HepG2 (cell line): ENCODE measurements around the gene METTL1. TPM values are rescaled to one million over a fixed set of nuclear protein-coding genes. Genes with fewer than 3 reads are reported as not detected.

ENCODE experiments used
- CREM ChIP-seq, 2 experiments: sonication (generic) in 1 of 2; formaldehyde crosslinking in 1 of 2; IDR thresholded peaks; 2 replicates each; pipeline versions ENCODE4 v1.4.0 to v1.6.1; 2016 to 2020; ENCODE audit warnings: antibody characterized with exemption in 1 of 2, mild to moderate bottlenecking in 1 of 2, missing genetic modification reagents in 1 of 2
- HDAC6 ChIP-seq: fragments of 200-600 bp; sonication (generic); IDR thresholded peaks from 2 replicates; pipeline ENCODE4 v1.7.0; 2017; ENCODE audit warnings: mild to moderate bottlenecking, antibody characterized with exemption, low read length, low read depth
- SAFB2 ChIP-seq: sonication (generic); formaldehyde crosslinking; IDR thresholded peaks from 2 replicates; pipeline ENCODE4 v1.5.1; 2020; ENCODE audit warnings: missing genetic modification reagents, low read depth, mild to moderate bottlenecking, borderline replicate concordance
- SMAD1 ChIP-seq: sonication (generic); formaldehyde crosslinking; IDR thresholded peaks from 2 replicates; pipeline ENCODE4 v1.4.0; 2020; ENCODE audit warnings: missing genetic modification reagents, low read depth, mild to moderate bottlenecking, borderline replicate concordance
- STAG1 ChIP-seq: sonication (generic); formaldehyde crosslinking; IDR thresholded peaks from 2 replicates; pipeline ENCODE4 v1.4.0; 2020; ENCODE audit warnings: missing genetic modification reagents
- TARDBP ChIP-seq: sonication (generic); formaldehyde crosslinking; IDR thresholded peaks from 2 replicates; pipeline ENCODE4 v1.8.0; 2022; ENCODE audit warnings: mild to moderate bottlenecking, missing genetic modification reagents
- U2AF1 ChIP-seq: fragments of 200-400 bp; formaldehyde crosslinking; optimal IDR thresholded peaks from 2 replicates; pipeline ENCODE3; 2017; ENCODE audit warnings: mild to moderate bottlenecking, low read depth, low read length
- XRCC5 ChIP-seq: fragments of 200-400 bp; formaldehyde crosslinking; optimal IDR thresholded peaks from 2 replicates; pipeline ENCODE3; 2017; ENCODE audit warnings: mild to moderate bottlenecking, low read length
- ZMAT3 ChIP-seq: sonication (generic); formaldehyde crosslinking; conservative IDR thresholded peaks from 2 replicates; pipeline ENCODE4 v1.7.0; 2021; ENCODE audit warnings: missing genetic modification reagents
- ZNF160 ChIP-seq: sonication (generic); formaldehyde crosslinking; IDR thresholded peaks from 2 replicates; pipeline ENCODE4 v1.8.0; 2022; ENCODE audit warnings: mild to moderate bottlenecking, inconsistent platforms, missing genetic modification reagents
- ZNF510 ChIP-seq: sonication (generic); formaldehyde crosslinking; IDR thresholded peaks from 2 replicates; pipeline ENCODE4 v1.4.0; 2020; ENCODE audit warnings: low read depth, mild to moderate bottlenecking, missing genetic modification reagents
- ZNF619 ChIP-seq: sonication (generic); formaldehyde crosslinking; IDR thresholded peaks from 2 replicates; pipeline ENCODE4 v1.4.0; 2020; ENCODE audit warnings: mild to moderate bottlenecking, missing genetic modification reagents
- ZNF775 ChIP-seq: sonication (generic); formaldehyde crosslinking; IDR thresholded peaks from 2 replicates; pipeline ENCODE4 v1.4.0; 2020; ENCODE audit warnings: missing genetic modification reagents, mild to moderate bottlenecking, moderate library complexity, borderline replicate concordance
- polyA plus RNA-seq, 8 experiments: library from polyadenylated mRNA; depleted of rRNA in 3 of 8; stranded (reverse) in 7 of 8; unstranded in 1 of 8; fragments of >200 nt; fragmentation: Illumina TruSeq in 4 of 8; extraction: Trizol in 4 of 8; gene quantifications; 2 replicates each; pipeline versions ENCODE4 v1.2.1 to v1.2.3, GENCODE V29; 2011 to 2016; ENCODE audit warnings: low read depth in 4 of 8, missing spikeins in 1 of 8, mixed read lengths in 1 of 8; ENCODE audit not compliant: insufficient read depth in 1 of 8
- total RNA-seq, 5 experiments: library from RNA; depleted of rRNA; stranded (reverse); fragments of >200 nt; fragmentation: Illumina TruSeq; extraction: Trizol; gene quantifications; 2 replicates each; pipeline ENCODE4 v1.2.3, GENCODE V29; 2016; ENCODE audit warnings: low read depth in 1 of 5
- TF ChIP-seq, protein P1 (sequence below): IDR thresholded peaks from 2 replicates; pipeline ENCODE4 v1.6.1; 2018; ENCODE audit warnings: missing genetic modification reagents
- TF ChIP-seq, protein P2 (sequence below): sonication (generic); formaldehyde crosslinking; IDR thresholded peaks from 2 replicates; pipeline ENCODE4 v1.8.0; 2022; ENCODE audit warnings: missing genetic modification reagents, mild to moderate bottlenecking, inconsistent platforms, borderline replicate concordance
- TF ChIP-seq, protein P3 (sequence below): sonication (generic); formaldehyde crosslinking; IDR thresholded peaks from 2 replicates; pipeline ENCODE4 v1.4.0; 2020; ENCODE audit warnings: missing genetic modification reagents
- TF ChIP-seq, protein P4 (sequence below): IDR thresholded peaks from 2 replicates; pipeline ENCODE4 v1.4.0; 2020; ENCODE audit warnings: mild to moderate bottlenecking, missing genetic modification reagents
- TF ChIP-seq, protein P5 (sequence below): sonication (generic); formaldehyde crosslinking; IDR thresholded peaks from 2 replicates; pipeline ENCODE4 v1.9.0; 2022; ENCODE audit warnings: missing genetic modification reagents, mild to moderate bottlenecking, borderline replicate concordance

The METTL1 gene
- total and polyA plus RNA-seq, 2 of the 13 experiments (the other 11 are each of a cell fraction or from before 2014, with no cell fraction given): 34.7 to 36.9 TPM

DNA sequence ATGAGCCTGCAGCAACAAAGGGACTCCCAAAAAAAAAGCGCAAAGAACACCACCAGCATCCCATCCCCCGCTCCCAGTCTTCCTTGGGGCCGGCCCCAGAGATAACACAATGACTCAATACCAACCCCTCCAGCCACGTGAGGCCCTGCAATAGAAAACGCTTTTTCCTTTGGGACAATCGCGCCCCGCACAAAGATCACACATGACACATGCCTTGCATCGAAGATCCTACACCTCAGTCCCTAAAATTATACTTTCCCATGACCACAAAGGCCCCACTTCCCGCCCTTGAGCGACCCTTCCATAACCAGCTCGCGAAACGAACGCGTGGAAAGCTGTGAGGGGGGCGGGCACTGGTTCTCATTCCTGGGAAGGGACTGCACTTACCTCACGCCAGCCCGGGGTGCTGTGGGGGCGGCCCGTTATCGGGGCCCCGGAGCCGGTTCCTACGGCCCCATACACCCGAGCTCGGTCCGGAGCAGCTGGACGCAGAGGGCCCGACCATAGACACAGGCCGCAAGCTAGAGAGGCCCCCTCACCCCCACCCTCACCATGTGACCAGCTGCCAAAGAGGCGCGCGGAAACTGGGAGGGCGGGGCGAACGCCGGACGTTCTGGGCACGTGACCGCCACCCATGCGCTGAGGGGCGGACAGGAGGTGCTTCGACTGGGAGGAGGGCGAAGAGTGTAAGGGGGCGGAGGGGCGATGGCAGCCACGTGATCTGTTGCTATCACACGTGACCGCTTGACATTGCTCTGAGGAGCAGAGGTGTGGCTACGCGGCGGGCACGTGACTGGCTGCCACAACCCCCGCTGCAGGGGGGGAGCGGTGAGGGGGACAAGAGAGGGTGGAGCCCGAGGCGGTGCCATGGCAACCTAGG is 19.9 kb downstream of the METTL1 start, which contains the start of gene CDK4 (continued):
- TF ChIP-seq ZNF619 (CRISPR knock-in tag): peak; percentile 48; the same call in 1 of the 2 replicates
- TF ChIP-seq U2AF1: peak; percentile 44
- TF ChIP-seq, protein P1, sequence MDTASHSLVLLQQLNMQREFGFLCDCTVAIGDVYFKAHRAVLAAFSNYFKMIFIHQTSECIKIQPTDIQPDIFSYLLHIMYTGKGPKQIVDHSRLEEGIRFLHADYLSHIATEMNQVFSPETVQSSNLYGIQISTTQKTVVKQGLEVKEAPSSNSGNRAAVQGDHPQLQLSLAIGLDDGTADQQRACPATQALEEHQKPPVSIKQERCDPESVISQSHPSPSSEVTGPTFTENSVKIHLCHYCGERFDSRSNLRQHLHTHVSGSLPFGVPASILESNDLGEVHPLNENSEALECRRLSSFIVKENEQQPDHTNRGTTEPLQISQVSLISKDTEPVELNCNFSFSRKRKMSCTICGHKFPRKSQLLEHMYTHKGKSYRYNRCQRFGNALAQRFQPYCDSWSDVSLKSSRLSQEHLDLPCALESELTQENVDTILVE (CRISPR knock-in tag): peak; percentile 94
- peak; percentile 93 for TF ChIP-seq TARDBP (CRISPR knock-in tag)
- TF ChIP-seq ZMAT3 (CRISPR knock-in tag): peak; percentile 93
- TF ChIP-seq CREM (IDR thresholded peaks at IDR 0.05): peak; percentile 70
- no peak for TF ChIP-seq CREM (CRISPR knock-in tag; IDR thresholded peaks at IDR 0.05)
- peak; percentile 9; the same call in 1 of the 2 replicates for TF ChIP-seq ZNF160 (CRISPR knock-in tag)
- TF ChIP-seq, protein P2, sequence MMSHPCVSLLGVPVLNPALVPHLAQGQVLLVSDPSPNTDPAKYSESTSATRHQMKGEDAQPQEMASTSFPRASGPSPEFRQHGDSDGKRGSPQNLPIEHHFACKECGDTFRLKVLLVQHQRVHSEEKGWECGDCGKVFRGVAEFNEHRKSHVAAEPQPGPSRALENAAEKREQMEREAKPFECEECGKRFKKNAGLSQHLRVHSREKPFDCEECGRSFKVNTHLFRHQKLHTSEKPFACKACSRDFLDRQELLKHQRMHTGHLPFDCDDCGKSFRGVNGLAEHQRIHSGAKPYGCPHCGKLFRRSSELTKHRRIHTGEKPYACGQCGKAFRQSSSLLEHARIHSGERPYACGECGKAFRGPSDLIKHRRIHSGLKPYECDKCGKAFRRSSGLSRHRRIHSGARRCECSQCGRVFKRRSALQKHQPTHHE (CRISPR knock-in tag): peak; percentile 11; the same call in 1 of the 2 replicates
- TF ChIP-seq SMAD1 (CRISPR knock-in tag): 0 out of 2 replicates have a peak, but pooled peaks have one; percentile 61
- TF ChIP-seq ZNF775 (CRISPR knock-in tag): peak; percentile 71; the same call in 1 of the 2 replicates
- peak; percentile 82 for TF ChIP-seq XRCC5
- peak; percentile 89; the same call in 1 of the 2 replicates for TF ChIP-seq SAFB2
- TF ChIP-seq STAG1 (CRISPR knock-in tag): no peak
- 0 out of 2 replicates have a peak, but pooled peaks have one; percentile 59 for TF ChIP-seq ZNF510 (CRISPR knock-in tag)
- TF ChIP-seq, protein P3, sequence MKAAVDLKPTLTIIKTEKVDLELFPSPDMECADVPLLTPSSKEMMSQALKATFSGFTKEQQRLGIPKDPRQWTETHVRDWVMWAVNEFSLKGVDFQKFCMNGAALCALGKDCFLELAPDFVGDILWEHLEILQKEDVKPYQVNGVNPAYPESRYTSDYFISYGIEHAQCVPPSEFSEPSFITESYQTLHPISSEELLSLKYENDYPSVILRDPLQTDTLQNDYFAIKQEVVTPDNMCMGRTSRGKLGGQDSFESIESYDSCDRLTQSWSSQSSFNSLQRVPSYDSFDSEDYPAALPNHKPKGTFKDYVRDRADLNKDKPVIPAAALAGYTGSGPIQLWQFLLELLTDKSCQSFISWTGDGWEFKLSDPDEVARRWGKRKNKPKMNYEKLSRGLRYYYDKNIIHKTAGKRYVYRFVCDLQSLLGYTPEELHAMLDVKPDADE (CRISPR knock-in tag): no peak
- TF ChIP-seq, protein P4, sequence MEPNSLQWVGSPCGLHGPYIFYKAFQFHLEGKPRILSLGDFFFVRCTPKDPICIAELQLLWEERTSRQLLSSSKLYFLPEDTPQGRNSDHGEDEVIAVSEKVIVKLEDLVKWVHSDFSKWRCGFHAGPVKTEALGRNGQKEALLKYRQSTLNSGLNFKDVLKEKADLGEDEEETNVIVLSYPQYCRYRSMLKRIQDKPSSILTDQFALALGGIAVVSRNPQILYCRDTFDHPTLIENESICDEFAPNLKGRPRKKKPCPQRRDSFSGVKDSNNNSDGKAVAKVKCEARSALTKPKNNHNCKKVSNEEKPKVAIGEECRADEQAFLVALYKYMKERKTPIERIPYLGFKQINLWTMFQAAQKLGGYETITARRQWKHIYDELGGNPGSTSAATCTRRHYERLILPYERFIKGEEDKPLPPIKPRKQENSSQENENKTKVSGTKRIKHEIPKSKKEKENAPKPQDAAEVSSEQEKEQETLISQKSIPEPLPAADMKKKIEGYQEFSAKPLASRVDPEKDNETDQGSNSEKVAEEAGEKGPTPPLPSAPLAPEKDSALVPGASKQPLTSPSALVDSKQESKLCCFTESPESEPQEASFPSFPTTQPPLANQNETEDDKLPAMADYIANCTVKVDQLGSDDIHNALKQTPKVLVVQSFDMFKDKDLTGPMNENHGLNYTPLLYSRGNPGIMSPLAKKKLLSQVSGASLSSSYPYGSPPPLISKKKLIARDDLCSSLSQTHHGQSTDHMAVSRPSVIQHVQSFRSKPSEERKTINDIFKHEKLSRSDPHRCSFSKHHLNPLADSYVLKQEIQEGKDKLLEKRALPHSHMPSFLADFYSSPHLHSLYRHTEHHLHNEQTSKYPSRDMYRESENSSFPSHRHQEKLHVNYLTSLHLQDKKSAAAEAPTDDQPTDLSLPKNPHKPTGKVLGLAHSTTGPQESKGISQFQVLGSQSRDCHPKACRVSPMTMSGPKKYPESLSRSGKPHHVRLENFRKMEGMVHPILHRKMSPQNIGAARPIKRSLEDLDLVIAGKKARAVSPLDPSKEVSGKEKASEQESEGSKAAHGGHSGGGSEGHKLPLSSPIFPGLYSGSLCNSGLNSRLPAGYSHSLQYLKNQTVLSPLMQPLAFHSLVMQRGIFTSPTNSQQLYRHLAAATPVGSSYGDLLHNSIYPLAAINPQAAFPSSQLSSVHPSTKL (CRISPR knock-in tag): peak; percentile 84
- no peak for TF ChIP-seq HDAC6
- TF ChIP-seq, protein P5, sequence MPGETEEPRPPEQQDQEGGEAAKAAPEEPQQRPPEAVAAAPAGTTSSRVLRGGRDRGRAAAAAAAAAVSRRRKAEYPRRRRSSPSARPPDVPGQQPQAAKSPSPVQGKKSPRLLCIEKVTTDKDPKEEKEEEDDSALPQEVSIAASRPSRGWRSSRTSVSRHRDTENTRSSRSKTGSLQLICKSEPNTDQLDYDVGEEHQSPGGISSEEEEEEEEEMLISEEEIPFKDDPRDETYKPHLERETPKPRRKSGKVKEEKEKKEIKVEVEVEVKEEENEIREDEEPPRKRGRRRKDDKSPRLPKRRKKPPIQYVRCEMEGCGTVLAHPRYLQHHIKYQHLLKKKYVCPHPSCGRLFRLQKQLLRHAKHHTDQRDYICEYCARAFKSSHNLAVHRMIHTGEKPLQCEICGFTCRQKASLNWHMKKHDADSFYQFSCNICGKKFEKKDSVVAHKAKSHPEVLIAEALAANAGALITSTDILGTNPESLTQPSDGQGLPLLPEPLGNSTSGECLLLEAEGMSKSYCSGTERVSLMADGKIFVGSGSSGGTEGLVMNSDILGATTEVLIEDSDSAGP: peak; percentile 96
